HL-60 (cell line): ENCODE measurements around the gene PTX3.
A peak's percentile ranks its signal among the peaks of the same experiment; 100 is the strongest.

Experiments used
- DNase-seq, 2 experiments: peaks; one replicate each; pipeline ENCODE4 v3.0.0-alpha.2; 2010 to 2020; ENCODE audit warnings: low read depth in 1 of 2, low spot score in 1 of 2
- H3K27ac ChIP-seq: fragments of 250-450 bp; sonication (Bioruptor Pico); replicated peaks from 2 replicates; pipeline ENCODE4 v1.5.1; 2020; ENCODE audit warnings: mild to moderate bottlenecking, moderate library complexity
- H3K27me3 ChIP-seq: fragments of 250-450 bp; sonication (Bioruptor Pico); 2 replicates; pipeline ENCODE4 v1.5.1; 2021; ENCODE audit warnings: mild to moderate bottlenecking, moderate library complexity; ENCODE audit not compliant: insufficient read depth, poor library complexity, severe bottlenecking
- H3K4me3 ChIP-seq: replicated peaks from 2 replicates; pipeline ENCODE4 v1.5.1; 2011; ENCODE audit warnings: mild to moderate bottlenecking, control low read depth, low read length; ENCODE audit not compliant: insufficient read depth
- CTCF ChIP-seq: IDR thresholded peaks from one replicate; pipeline ENCODE4 v1.5.1; 2011; ENCODE audit warnings: low read length, control low read depth, inconsistent platforms; ENCODE audit not compliant: insufficient read depth
- GABPA ChIP-seq: IDR thresholded peaks from 2 replicates; pipeline ENCODE4 v1.6.1; 2012; ENCODE audit warnings: low read depth
- POLR2AphosphoS5 ChIP-seq: IDR thresholded peaks from 2 replicates; pipeline ENCODE4 v1.6.1; 2012; ENCODE audit warnings: low read depth
- SPI1 ChIP-seq: IDR thresholded peaks from 2 replicates; pipeline ENCODE4 v1.6.1; 2012; ENCODE audit warnings: low read depth, mild to moderate bottlenecking, borderline replicate concordance
- TF ChIP-seq, protein P1 (sequence below): IDR thresholded peaks from 2 replicates; pipeline ENCODE4 v1.6.1; 2012; ENCODE audit warnings: low read depth; ENCODE audit not compliant: insufficient replicate concordance

The PTX3 gene

DNA sequence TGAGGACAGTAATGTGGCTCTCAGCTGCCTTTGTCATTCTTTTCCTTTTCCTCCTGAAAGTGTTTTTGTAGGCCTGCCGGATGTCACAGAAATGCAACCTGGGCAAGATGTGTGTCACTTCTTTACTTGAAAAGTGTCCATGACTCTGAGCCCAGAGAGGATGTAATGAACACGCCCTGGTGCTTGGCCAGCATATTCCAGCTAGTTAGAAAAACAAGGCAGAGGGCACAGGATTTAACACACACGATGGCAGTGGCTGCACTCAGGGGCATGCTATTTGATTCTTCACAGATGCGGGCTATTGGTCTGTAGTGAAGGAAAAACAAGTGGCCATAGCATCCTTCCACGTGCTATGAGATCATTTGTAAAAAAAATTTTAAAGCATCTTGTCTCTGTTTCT lies 30.3 kb upstream of the PTX3 start:
- no peak overlapping the region for H3K27ac ChIP-seq
- no peak for DNase-seq
- no peak overlapping the region for H3K4me3 ChIP-seq
- TF ChIP-seq SPI1 (no peak), POLR2AphosphoS5 (no peak), CTCF (no peak), GABPA (no peak)
- TF ChIP-seq, protein P1, sequence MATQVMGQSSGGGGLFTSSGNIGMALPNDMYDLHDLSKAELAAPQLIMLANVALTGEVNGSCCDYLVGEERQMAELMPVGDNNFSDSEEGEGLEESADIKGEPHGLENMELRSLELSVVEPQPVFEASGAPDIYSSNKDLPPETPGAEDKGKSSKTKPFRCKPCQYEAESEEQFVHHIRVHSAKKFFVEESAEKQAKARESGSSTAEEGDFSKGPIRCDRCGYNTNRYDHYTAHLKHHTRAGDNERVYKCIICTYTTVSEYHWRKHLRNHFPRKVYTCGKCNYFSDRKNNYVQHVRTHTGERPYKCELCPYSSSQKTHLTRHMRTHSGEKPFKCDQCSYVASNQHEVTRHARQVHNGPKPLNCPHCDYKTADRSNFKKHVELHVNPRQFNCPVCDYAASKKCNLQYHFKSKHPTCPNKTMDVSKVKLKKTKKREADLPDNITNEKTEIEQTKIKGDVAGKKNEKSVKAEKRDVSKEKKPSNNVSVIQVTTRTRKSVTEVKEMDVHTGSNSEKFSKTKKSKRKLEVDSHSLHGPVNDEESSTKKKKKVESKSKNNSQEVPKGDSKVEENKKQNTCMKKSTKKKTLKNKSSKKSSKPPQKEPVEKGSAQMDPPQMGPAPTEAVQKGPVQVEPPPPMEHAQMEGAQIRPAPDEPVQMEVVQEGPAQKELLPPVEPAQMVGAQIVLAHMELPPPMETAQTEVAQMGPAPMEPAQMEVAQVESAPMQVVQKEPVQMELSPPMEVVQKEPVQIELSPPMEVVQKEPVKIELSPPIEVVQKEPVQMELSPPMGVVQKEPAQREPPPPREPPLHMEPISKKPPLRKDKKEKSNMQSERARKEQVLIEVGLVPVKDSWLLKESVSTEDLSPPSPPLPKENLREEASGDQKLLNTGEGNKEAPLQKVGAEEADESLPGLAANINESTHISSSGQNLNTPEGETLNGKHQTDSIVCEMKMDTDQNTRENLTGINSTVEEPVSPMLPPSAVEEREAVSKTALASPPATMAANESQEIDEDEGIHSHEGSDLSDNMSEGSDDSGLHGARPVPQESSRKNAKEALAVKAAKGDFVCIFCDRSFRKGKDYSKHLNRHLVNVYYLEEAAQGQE = no peak
- peaks cover 6% of the 10 kb centered on the region for H3K27me3 ChIP-seq

DNA sequence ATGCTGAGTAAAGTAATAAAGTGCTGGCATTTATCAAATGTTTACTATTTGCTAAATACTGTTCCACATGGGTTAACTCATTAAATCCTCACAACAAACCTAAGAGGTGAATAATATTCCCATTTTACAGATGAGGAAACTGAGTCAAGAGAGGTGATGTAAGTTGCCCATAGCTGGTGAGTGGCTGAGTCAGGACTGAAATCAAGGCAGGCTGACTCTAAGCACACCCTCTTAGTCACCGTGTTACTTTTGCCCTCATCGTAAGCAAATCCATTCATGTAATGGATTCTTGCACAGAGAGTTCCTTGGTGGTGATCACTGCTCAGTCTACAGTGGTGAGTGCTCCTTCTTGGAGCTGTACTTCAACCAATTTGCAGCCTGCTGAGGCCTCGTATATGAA lies 28.9 kb upstream of the PTX3 start:
- no peaks in the 10 kb centered on the region for H3K27me3 ChIP-seq
- H3K27ac ChIP-seq = no peak overlapping the region
- TF ChIP-seq CTCF = no peak
- H3K4me3 ChIP-seq = no peak overlapping the region
- DNase-seq = no peak

DNA sequence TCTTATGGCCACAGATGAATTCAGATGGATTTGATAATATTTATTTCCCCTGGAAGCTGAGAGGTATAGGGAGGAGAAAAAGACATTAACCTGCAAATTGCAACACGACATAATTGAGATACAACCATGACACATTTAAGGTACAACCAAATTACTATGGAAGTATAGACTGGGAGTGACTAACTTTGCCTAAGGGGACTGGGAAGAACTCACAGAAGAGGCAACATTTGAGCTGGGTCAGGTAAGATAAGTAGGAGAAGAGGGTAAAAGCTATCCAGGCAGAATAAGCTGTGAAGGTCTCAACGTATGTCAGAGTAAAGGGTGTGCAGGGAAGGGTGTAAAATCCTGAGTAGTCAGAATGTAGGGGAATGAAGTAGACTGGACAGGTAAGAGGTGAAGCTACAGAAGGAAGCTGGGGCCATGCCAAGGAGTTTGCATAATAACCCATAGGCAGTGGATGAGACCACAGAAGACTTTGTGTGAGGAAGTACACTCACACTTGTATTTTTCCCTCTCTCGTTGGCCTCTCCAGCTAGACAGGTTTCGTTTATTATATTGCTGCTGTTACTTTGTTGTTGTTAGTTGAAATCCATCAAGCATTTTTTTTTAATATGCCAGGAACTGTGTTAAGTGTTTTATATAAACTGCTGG lies 28.0 kb upstream of the PTX3 start:
- no peaks in the 10 kb centered on the region for H3K27me3 ChIP-seq
- H3K27ac ChIP-seq = no peak overlapping the region
- peak in 1 of 2 experiments; percentile 43 for DNase-seq
- peak; percentile 60; the same call in 1 of the 2 replicates for TF ChIP-seq SPI1
- TF ChIP-seq CTCF = no peak
- no peak overlapping the region for H3K4me3 ChIP-seq

DNA sequence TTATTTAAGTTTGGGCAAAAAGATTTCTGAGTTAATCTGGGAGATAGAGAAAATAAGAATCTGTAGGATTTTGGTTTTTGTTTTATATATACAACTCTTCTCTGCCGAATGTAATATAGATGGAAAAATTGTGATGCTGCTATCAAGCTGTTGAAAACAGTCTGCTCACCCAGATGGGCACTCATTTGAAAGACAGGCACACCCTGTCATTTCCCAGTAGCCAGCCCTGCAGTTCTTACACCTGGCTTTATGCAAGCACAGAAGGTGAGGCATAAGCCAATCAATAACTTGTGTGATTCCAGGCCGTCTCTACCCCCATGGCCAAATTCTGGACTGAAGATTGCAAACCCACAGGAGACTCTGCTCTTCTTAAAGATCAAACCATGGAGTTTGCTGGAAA lies 27.1 kb upstream of the PTX3 start:
- DNase-seq = no peak
- H3K4me3 ChIP-seq = no peak overlapping the region
- no peaks in the 10 kb centered on the region for H3K27me3 ChIP-seq
- no peak for TF ChIP-seq GABPA
- H3K27ac ChIP-seq = no peak overlapping the region

DNA sequence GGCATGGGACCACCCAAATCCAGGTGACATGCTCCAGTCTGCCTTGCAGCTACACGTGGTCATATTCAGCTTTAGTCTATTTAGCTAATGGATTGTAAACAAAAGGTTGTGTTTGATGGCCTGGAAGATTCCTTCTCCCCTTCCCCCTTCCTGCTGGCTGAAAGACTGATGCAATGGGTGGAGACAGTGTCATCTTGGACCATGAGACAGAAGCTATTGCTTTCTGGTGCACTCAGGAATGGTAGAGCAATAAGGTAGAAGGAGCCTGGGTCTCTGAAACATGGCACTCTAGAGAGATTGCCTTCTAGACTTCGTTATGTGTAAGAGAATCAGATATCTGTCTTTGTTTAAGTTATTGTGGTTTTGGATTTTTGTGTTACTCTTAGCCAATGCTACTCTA lies 25.7 kb upstream of the PTX3 start:
- TF ChIP-seq SPI1 (no peak), POLR2AphosphoS5 (no peak), CTCF (no peak), GABPA (no peak)
- TF ChIP-seq, protein P1 = no peak
- Histone ChIP-seq H3K27ac (no peak overlapping the region), H3K4me3 (no peak overlapping the region), H3K27me3 (no peaks in the 10 kb centered on the region)
- no peak for DNase-seq
